ENCODE measurements around the gene NME3. TPM values are rescaled to one million over a fixed set of nuclear protein-coding genes. Genes with fewer than 3 reads are reported as not detected.

Gene NME3
- total and polyA plus RNA-seq, 2 donors (not counting 3 experiments of a cell fraction or from before 2014, with no cell fraction given) = 38.2 to 74.4 TPM

DNA sequence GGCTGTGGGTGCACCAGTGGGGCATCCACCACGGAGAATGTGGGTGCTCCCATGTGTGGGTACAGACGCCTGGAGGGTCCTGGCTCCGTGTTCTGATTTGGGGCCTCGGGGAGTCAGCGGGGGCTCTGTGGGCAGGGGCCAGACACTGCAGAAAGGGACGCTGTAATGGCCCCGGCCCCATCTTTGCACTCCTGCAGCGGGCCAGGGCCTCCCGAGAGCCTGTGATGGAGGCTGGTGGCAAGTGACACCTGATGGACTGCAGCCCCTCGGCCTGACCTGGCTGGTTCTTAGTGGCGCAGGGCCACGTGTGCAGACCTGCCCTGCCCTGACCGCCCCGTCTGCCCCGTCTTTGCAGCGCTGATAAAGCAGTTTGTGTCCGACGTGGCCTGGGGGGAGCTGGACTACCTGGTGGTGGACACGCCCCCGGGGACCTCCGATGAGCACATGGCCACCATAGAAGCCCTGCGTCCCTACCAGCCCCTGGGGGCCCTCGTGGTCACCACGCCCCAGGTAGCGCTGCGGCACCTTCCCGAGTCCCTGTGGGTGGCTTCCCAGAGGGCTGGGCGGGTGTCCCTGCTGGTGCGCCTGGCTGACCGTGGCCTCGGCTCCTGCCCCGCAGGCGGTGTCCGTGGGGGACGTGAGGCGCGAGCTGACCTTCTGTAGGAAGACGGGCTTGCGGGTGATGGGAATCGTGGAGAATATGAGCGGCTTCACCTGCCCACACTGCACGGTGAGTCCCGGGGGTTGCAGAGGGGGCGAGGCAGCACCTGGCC lies 16.2 kb upstream of the NME3 start:
- Histone ChIP-seq H3K27ac (ENCODE audit: insufficient read depth, low read depth, low read length) (no peak overlapping the region), H3K9ac (replicated peaks; ENCODE audit: extremely low read depth, insufficient read depth, low read length) (no peak overlapping the region), H3K36me3 (ENCODE audit: control insufficient read depth in 2 of 2, extremely low read depth in 1 of 2, insufficient read depth in 2 of 2, low read length in 2 of 2) (peaks cover 0 to 23% of the 10 kb centered on the region in 2 experiments), H4K20me1 (replicated peaks; ENCODE audit: control insufficient read depth, extremely low read depth, insufficient read depth, low read length) (no peaks in the 10 kb centered on the region), H3K4me1 (ENCODE audit: control insufficient read depth, extremely low read depth, insufficient read depth, low read length) (peaks cover 5% of the 10 kb centered on the region), H3K27me3 (ENCODE audit: control insufficient read depth in 2 of 2, insufficient read depth in 2 of 2, low read length in 2 of 2) (no peaks in the 10 kb centered on the region), H2AFZ (ENCODE audit: low read depth, low read length) (no peak overlapping the region), H3K9me1 (replicated peaks; ENCODE audit: control insufficient read depth, extremely low read depth, insufficient read depth, low read length) (no peaks in the 10 kb centered on the region), H3K4me3 (replicated peaks in 1 of 3; ENCODE audit: insufficient read depth in 1 of 3, low read depth in 1 of 3, low read length in 3 of 3) (no peak overlapping the region), H3K79me2 (ENCODE audit: control insufficient read depth, insufficient read depth, low read length) (peaks cover 25% of the 10 kb centered on the region), H3K4me2 (ENCODE audit: insufficient read depth, low read length) (no peak overlapping the region), H3K9me3 (replicated peaks; ENCODE audit: control insufficient read depth, insufficient read depth, low read length) (no peaks in the 10 kb centered on the region)
- POLR2A ChIA-PET = no interaction called here
- CTCF ChIA-PET = no interaction called here
- no TSS peak for BruUV-seq (replicated peaks)
- dilution Hi-C loops (cut with MboI; ENCODE audit: extremely low pct_ligation_motif_present, low sequenced_read_pairs) (no loop called here), intact Hi-C loops (cut with micrococcal nuclease) (loop anchor here (10.0 kb wide), 1 partner anchor 483 kb away; the partner anchor contains the start of gene UBE2I)
- DNase-seq (ENCODE audit: low read depth, low spot score) (no peak), FAIRE-seq (no peak)
- TF ChIP-seq FOS (IDR thresholded peaks at IDR 0.05; ENCODE audit: borderline replicate concordance, insufficient read depth, low read length) (no peak), GATA2 (IDR thresholded peaks at IDR 0.05; ENCODE audit: insufficient read depth, insufficient read length, low read depth, low read length) (no peak), POLR2A (IDR thresholded peaks at IDR 0.05; ENCODE audit: low read depth, low read length) (no peak), MYC (IDR thresholded peaks at IDR 0.05; ENCODE audit: low read depth, low read length) (no peak), EZH2 (IDR thresholded peaks at IDR 0.05; ENCODE audit: borderline replicate concordance, low read depth, low read length, severe bottlenecking) (no peak), POLR2AphosphoS5 (IDR thresholded peaks at IDR 0.05; ENCODE audit: insufficient read depth, low read depth, low read length) (no peak), JUN (IDR thresholded peaks at IDR 0.05; ENCODE audit: borderline replicate concordance, insufficient read depth, insufficient read length, low read depth) (no peak)
- TF ChIP-seq, protein P1, sequence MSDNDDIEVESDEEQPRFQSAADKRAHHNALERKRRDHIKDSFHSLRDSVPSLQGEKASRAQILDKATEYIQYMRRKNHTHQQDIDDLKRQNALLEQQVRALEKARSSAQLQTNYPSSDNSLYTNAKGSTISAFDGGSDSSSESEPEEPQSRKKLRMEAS (IDR thresholded peaks at IDR 0.05; ENCODE audit: insufficient read depth, insufficient read length) = no peak
- TF ChIP-seq, protein P2, sequence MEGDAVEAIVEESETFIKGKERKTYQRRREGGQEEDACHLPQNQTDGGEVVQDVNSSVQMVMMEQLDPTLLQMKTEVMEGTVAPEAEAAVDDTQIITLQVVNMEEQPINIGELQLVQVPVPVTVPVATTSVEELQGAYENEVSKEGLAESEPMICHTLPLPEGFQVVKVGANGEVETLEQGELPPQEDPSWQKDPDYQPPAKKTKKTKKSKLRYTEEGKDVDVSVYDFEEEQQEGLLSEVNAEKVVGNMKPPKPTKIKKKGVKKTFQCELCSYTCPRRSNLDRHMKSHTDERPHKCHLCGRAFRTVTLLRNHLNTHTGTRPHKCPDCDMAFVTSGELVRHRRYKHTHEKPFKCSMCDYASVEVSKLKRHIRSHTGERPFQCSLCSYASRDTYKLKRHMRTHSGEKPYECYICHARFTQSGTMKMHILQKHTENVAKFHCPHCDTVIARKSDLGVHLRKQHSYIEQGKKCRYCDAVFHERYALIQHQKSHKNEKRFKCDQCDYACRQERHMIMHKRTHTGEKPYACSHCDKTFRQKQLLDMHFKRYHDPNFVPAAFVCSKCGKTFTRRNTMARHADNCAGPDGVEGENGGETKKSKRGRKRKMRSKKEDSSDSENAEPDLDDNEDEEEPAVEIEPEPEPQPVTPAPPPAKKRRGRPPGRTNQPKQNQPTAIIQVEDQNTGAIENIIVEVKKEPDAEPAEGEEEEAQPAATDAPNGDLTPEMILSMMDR (IDR thresholded peaks at IDR 0.05; ENCODE audit: extremely low read depth in 1 of 2, insufficient read depth in 1 of 2, low read depth in 1 of 2, low read length in 2 of 2) = no peak

Data from endothelial cell of umbilical vein (primary cell).